Esophagus muscularis mucosa (tissue), 4 donors: Measurements from ENCODE around the gene FCHSD1. TPM values are rescaled to one million over a fixed set of nuclear protein-coding genes. Genes with fewer than 3 reads are reported as not detected.
"Not testable (repeated sequence)": the region's sequence is repeated elsewhere in the genome, so short reads cannot be mapped to it uniquely, and the experiment has no call there.

Experiments used
- DNase-seq: peaks from one replicate; pipeline ENCODE4 v3.0.0-alpha.2; 2017; ENCODE audit errors: extremely low spot score
- H3K27ac ChIP-seq, 4 donors: fragments of 200-600 bp; sonication (generic); replicated peaks in 1 of 4; 1 replicate in 3 of 4; 2 replicates in 1 of 4; pipeline ENCODE4 v1.5.1; 2016 to 2019; ENCODE audit warnings: mild to moderate bottlenecking in 1 of 4
- H3K27me3 ChIP-seq, 4 donors: fragments of 200-600 bp; sonication (generic); one replicate each; pipeline versions ENCODE4 v1.5.1 to v1.6.0; 2016 to 2019
- H3K36me3 ChIP-seq, 4 donors: fragments of 200-600 bp; sonication (generic); one replicate each; pipeline ENCODE4 v1.5.1; 2016 to 2019
- H3K4me1 ChIP-seq, 4 donors: fragments of 200-600 bp; sonication (generic); one replicate each; pipeline ENCODE4 v1.5.1; 2016 to 2019
- H3K4me3 ChIP-seq, 4 donors: fragments of 200-600 bp; sonication (generic); 1 replicate in 2 of 4; 2 replicates in 2 of 4; pipeline ENCODE4 v1.5.1; 2016 to 2019; ENCODE audit warnings: mild to moderate bottlenecking in 4 of 4, moderate library complexity in 1 of 4
- H3K9me3 ChIP-seq, 4 donors: fragments of 200-600 bp; sonication (generic); 1 replicate in 3 of 4; 2 replicates in 1 of 4; pipeline ENCODE4 v1.5.1; 2016 to 2019
- CTCF ChIP-seq, 3 experiments: fragments of 200-600 bp in 2 of 3; fragments of 450-650 bp in 1 of 3; sonication (generic) in 2 of 3; IDR thresholded peaks; one replicate each; pipeline ENCODE4 v1.5.1; 2017 to 2019; ENCODE audit warnings: antibody characterized with exemption in 3 of 3, mild to moderate bottlenecking in 2 of 3, moderate library complexity in 1 of 3
- EP300 ChIP-seq: sonication (generic); formaldehyde crosslinking; IDR thresholded peaks from one replicate; pipeline ENCODE4 v1.6.1; 2017; ENCODE audit warnings: antibody characterized with exemption
- POLR2A ChIP-seq: fragments of 450-650 bp; IDR thresholded peaks from one replicate; pipeline ENCODE4 v1.6.1; 2017; ENCODE audit warnings: antibody characterized with exemption, moderate library complexity, mild to moderate bottlenecking, low read depth
- POLR2AphosphoS5 ChIP-seq, 2 donors: sonication (generic); formaldehyde crosslinking; IDR thresholded peaks; one replicate each; pipeline ENCODE4 v1.6.1; 2017; ENCODE audit warnings: antibody characterized with exemption in 2 of 2
- WGBS: methylation state at CpG from one replicate; pipeline ENCODE4 v1.1.5; 2018; 5-methylcytosine and 5-hydroxymethylcytosine counted together
- intact Hi-C: fragments of 100-400 bp; cut with DNase I; formaldehyde crosslinking; loops from one replicate; pipeline ENCODE4 v1.15.1; 2023
- total RNA-seq, 4 donors: library from RNA; depleted of rRNA; stranded (reverse); fragments of >200 nt; gene quantifications; one replicate each; pipeline versions ENCODE4 v1.1.0 to v1.2.1, GENCODE V29; 2016

FCHSD1 gene
- total RNA-seq, 4 donors from 2014 or later, result 10.4 to 21.8 (median 12.9) TPM

GRCh38 chr5:141615991-141616720, 35.1 kb downstream of the FCHSD1 start:
- Histone ChIP-seq H3K9me3 (no peaks in the 10 kb centered on the region), H3K4me3 (no peak overlapping the region), H3K4me1 (peaks cover 27 to 36% (median 31%) of the 10 kb centered on the region in 4 donors), H3K27ac (no peak overlapping the region), H3K36me3 (peaks cover 5 to 11% (median 7%) of the 10 kb centered on the region in 4 donors), H3K27me3 (no peaks in the 10 kb centered on the region)
- intact Hi-C loops, result no loop called here
- DNase-seq, result no peak
- no peak for TF ChIP-seq POLR2A
- WGBS, result 64% methylated on average over 9 of the region's 9 CpGs

GRCh38 chr5:141613344-141613743, 37.9 kb downstream of the FCHSD1 start:
- no peaks in the 10 kb centered on the region for H3K36me3 ChIP-seq
- H3K9me3 ChIP-seq, result no peaks in the 10 kb centered on the region
- intact Hi-C loops, result no loop called here
- no peak for DNase-seq
- H3K27ac ChIP-seq, result no peak overlapping the region
- peaks cover 24 to 27% (median 26%) of the 10 kb centered on the region in 4 donors for H3K4me1 ChIP-seq
- no peaks in the 10 kb centered on the region for H3K27me3 ChIP-seq
- no peak for TF ChIP-seq POLR2A
- no peak overlapping the region for H3K4me3 ChIP-seq

GRCh38 chr5:141611289-141611688, 39.9 kb downstream of the FCHSD1 start:
- Histone ChIP-seq H3K9me3 (no peaks in the 10 kb centered on the region), H3K4me3 (no peak overlapping the region)
- 87% methylated on average over 3 of the region's 3 CpGs for WGBS

GRCh38 chr5:141609921-141610320, 41.3 kb downstream of the FCHSD1 start:
- intact Hi-C loops, H3K36me3 ChIP-seq, H3K27me3 ChIP-seq, H3K9me3 ChIP-seq, DNase-seq, H3K4me3 ChIP-seq, H3K27ac ChIP-seq: not testable (repeated sequence)
- 97% methylated on average over 7 of the region's 7 CpGs for WGBS
- H3K4me1 ChIP-seq, result peaks cover 0 to 21% (median 13%) of the 10 kb centered on the region in 4 donors

More at GRCh38 chr5:141611289-141611688, 39.9 kb downstream of the FCHSD1 start:
- intact Hi-C loops, result no loop called here
- Histone ChIP-seq H3K36me3 (no peaks in the 10 kb centered on the region), H3K27me3 (no peaks in the 10 kb centered on the region), H3K4me1 (peaks cover 7 to 18% (median 9%) of the 10 kb centered on the region in 4 donors), H3K27ac (no peak overlapping the region)
- no peak for DNase-seq
- TF ChIP-seq EP300 (no peak), CTCF (IDR thresholded peaks at IDR 0.05) (no peak), POLR2AphosphoS5 (IDR thresholded peaks at IDR 0.05) (no peak), POLR2A (no peak)

- H3K4me3 ChIP-seq, result no peak overlapping the region
- 90% methylated on average over 3 of the region's 3 CpGs for WGBS
- intact Hi-C loops, result no loop called here
Measured at GRCh38 chr5:141609044-141609443, 42.2 kb downstream of the FCHSD1 start.

GRCh38 chr5:141608557-141608956, 42.7 kb downstream of the FCHSD1 start:
- Histone ChIP-seq H3K4me3 (no peak overlapping the region), H3K9me3 (no peaks in the 10 kb centered on the region), H3K4me1 (peaks cover 13 to 35% (median 25%) of the 10 kb centered on the region in 4 donors), H3K36me3 (no peaks in the 10 kb centered on the region), H3K27me3 (no peaks in the 10 kb centered on the region), H3K27ac (no peak overlapping the region)
- no peak for DNase-seq
- no peak for TF ChIP-seq CTCF (IDR thresholded peaks at IDR 0.05)
- no peak for TF ChIP-seq POLR2AphosphoS5 (IDR thresholded peaks at IDR 0.05)
- TF ChIP-seq EP300, result no peak
- TF ChIP-seq POLR2A, result no peak
- intact Hi-C loops, result no loop called here
- 52% methylated on average over 1 of the region's 1 CpG for WGBS

More at GRCh38 chr5:141609044-141609443, 42.2 kb downstream of the FCHSD1 start:
- H3K27ac ChIP-seq, result no peak overlapping the region
- H3K9me3 ChIP-seq, result no peaks in the 10 kb centered on the region
- no peaks in the 10 kb centered on the region for H3K36me3 ChIP-seq
- H3K4me1 ChIP-seq, result peaks cover 8 to 30% (median 21%) of the 10 kb centered on the region in 4 donors
- TF ChIP-seq EP300, result no peak
- TF ChIP-seq CTCF (IDR thresholded peaks at IDR 0.05), result no peak
- TF ChIP-seq POLR2AphosphoS5 (IDR thresholded peaks at IDR 0.05), result no peak
- TF ChIP-seq POLR2A, result no peak
- no peak for DNase-seq
- H3K27me3 ChIP-seq, result no peaks in the 10 kb centered on the region
